ENCODE measurements around the gene HTRA2. TPM values are rescaled to one million over a fixed set of nuclear protein-coding genes. Genes with fewer than 3 reads are reported as not detected.

Gene HTRA2
- total RNA-seq, 2 experiments from 2014 or later: 49.2 to 51.1 TPM

DNA sequence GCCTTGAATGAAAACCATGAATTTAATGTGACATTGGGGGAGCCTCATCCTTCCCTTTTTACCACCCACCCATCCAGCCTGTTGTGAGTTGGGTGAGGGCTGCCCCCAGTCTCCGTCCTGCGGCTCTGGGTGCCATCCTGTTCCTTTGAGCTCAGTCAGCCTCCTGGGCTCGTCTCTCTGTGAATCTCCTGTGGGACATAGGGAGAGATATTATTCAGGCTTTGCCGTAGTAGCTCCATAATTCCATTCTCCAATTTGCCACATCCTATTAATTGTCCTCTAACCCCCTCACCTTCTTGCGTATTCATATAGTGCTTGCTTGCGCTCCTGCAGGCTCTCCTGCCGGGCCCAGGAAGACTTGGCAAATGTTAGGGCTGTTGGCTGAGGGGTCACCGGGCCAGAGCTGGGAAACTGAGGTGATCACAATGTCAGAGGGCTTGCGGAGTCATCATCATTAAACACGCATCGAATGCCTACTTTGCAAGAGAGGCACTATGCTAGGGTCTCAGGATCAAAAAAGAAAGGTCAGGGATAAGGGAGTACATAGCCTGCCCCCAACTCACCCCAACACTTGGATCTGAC is 3.0 kb upstream of the HTRA2 start:
- Mint-ChIP-seq H3K4me3 (no peak overlapping the region), H3K36me3 (ENCODE audit: low read depth) (peaks cover 46% of the 10 kb centered on the region), H3K27me3 (peaks cover 6% of the 10 kb centered on the region), H3K4me1 (peaks cover 63% of the 10 kb centered on the region), H3K27ac (no peak overlapping the region), H3K9me3 (no peaks in the 10 kb centered on the region)
- no peak for DNase-seq
- ChIA-PET POLR2A (interaction anchor here (0.8 to 6.5 kb wide), 10 partner anchors 12 to 68 kb away, joined by 3 to 52 read pairs (median 4); partner anchors contain the start of genes CCDC142, LBX2, MRPL53 and PCGF1), CTCF (interaction anchor here (0.7 to 7.1 kb wide), 4 partner anchors 44 to 345 kb away, joined by 3 to 90 read pairs (median 6); partner anchors contain the start of genes CCDC142, MRPL53 and TTC31)

GRCh38 chr2:74527741-74528140 is 2.0 kb upstream of the HTRA2 start:
- no peak for DNase-seq
- ChIA-PET POLR2A (interaction anchor here (0.6 to 6.5 kb wide), 5 partner anchors 14 to 61 kb away, joined by 3 to 57 read pairs (median 3); partner anchors contain the start of genes CCDC142, LBX2, PCGF1 and TTC31), CTCF (interaction anchor here (7.1 kb wide), 1 partner anchor 45 kb away, joined by 90 read pairs; the partner anchor contains the start of genes CCDC142 and TTC31)
- peaks cover 55% of the 10 kb centered on the region for H3K36me3 Mint-ChIP-seq (ENCODE audit: low read depth)
- no peaks in the 10 kb centered on the region for H3K9me3 Mint-ChIP-seq
- H3K27ac Mint-ChIP-seq: peak overlapping the region; percentile 96
- H3K4me3 Mint-ChIP-seq: peak overlapping the region; percentile 97
- no peaks in the 10 kb centered on the region for H3K27me3 Mint-ChIP-seq
- H3K4me1 Mint-ChIP-seq: peaks cover 61% of the 10 kb centered on the region

GRCh38 chr2:74528600-74529356 is 955 bp upstream of the HTRA2 start:
- no peak for DNase-seq
- no peaks in the 10 kb centered on the region for H3K27me3 Mint-ChIP-seq
- peaks cover 60% of the 10 kb centered on the region for H3K36me3 Mint-ChIP-seq (ENCODE audit: low read depth)
- H3K4me3 Mint-ChIP-seq: peak overlapping the region; percentile 97
- POLR2A ChIA-PET: interaction anchor here (0.6 to 6.5 kb wide), 24 partner anchors 8 to 306 kb away, joined by 3 to 66 read pairs (median 6); partner anchors contain the start of genes CCDC142, DOK1, HK2 and INO80B
- H3K4me1 Mint-ChIP-seq: peaks cover 55% of the 10 kb centered on the region
- CTCF ChIA-PET: interaction anchor here (0.8 to 7.1 kb wide), 6 partner anchors 9 to 70 kb away, joined by 3 to 109 read pairs (median 15); partner anchors contain the start of genes CCDC142, MRPL53, TTC31 and WBP1
- no peaks in the 10 kb centered on the region for H3K9me3 Mint-ChIP-seq
- H3K27ac Mint-ChIP-seq: peak overlapping the region; percentile 96

GRCh38 chr2:74530239-74531187 is 780 bp downstream of the HTRA2 start:
- Mint-ChIP-seq H3K4me3 (peak overlapping the region; percentile 97), H3K9me3 (no peaks in the 10 kb centered on the region), H3K27ac (peak overlapping the region; percentile 96), H3K27me3 (no peaks in the 10 kb centered on the region), H3K4me1 (peaks cover 55% of the 10 kb centered on the region), H3K36me3 (ENCODE audit: low read depth) (peaks cover 57% of the 10 kb centered on the region)
- ChIA-PET CTCF (interaction anchor here (0.7 to 7.1 kb wide), 23 partner anchors 11 to 793 kb away, joined by 3 to 109 read pairs (median 4); partner anchors contain the start of genes CCDC142, INO80B, MOGS and MRPL53), POLR2A (interaction anchor here (0.8 to 6.5 kb wide), 30 partner anchors 8 to 793 kb away, joined by 3 to 66 read pairs (median 6); partner anchors contain the start of genes C2orf81, CCDC142, DGUOK and DOK1)
- DNase-seq: peak; percentile 63

DNA sequence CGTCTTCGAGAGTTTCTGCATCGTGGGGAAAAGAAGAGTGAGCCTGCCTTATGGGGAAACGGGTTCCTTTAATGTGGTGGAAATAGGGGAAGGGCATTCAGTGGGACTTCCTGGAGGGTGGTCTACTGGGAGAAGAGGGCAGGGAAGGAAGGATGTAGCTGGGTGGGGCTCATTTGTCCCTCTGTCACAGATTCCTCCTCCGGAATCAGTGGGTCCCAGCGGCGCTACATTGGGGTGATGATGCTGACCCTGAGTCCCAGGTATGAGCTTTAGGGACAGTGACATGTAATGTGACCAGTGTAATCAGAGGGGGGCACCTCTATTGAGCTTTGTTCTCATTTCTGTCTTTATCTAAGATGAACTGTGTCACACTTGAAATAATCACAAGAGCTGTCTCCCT is 1.9 kb downstream of the HTRA2 start:
- no peak for DNase-seq
- no peaks in the 10 kb centered on the region for H3K9me3 Mint-ChIP-seq
- peak overlapping the region; percentile 96 for H3K27ac Mint-ChIP-seq
- H3K4me3 Mint-ChIP-seq: peak overlapping the region; percentile 97
- POLR2A ChIA-PET: interaction anchor here (0.9 to 6.5 kb wide), 20 partner anchors 8 to 605 kb away, joined by 3 to 66 read pairs (median 6); partner anchors contain the start of genes C2orf81, CCDC142, DGUOK and DOK1
- no peaks in the 10 kb centered on the region for H3K27me3 Mint-ChIP-seq
- H3K4me1 Mint-ChIP-seq: peaks cover 45% of the 10 kb centered on the region
- CTCF ChIA-PET: interaction anchor here (0.6 to 7.1 kb wide), 28 partner anchors 14 to 794 kb away, joined by 3 to 109 read pairs (median 5); partner anchors contain the start of genes C2orf81, CCDC142, INO80B and LBX2
- H3K36me3 Mint-ChIP-seq (ENCODE audit: low read depth): peaks cover 46% of the 10 kb centered on the region

GRCh38 chr2:74532222-74532621 is 2.5 kb downstream of the HTRA2 start:
- peaks cover 41% of the 10 kb centered on the region for H3K36me3 Mint-ChIP-seq (ENCODE audit: low read depth)
- H3K27me3 Mint-ChIP-seq: peaks cover 4% of the 10 kb centered on the region
- H3K27ac Mint-ChIP-seq: peak overlapping the region; percentile 62
- CTCF ChIA-PET: interaction anchor here (0.6 to 7.1 kb wide), 25 partner anchors 13 to 705 kb away, joined by 3 to 109 read pairs (median 5); partner anchors contain the start of genes C2orf81, CCDC142, INO80B and LBX2
- peak overlapping the region; percentile 27 for H3K4me3 Mint-ChIP-seq
- POLR2A ChIA-PET: interaction anchor here (0.9 to 6.5 kb wide), 13 partner anchors 9 to 77 kb away, joined by 3 to 66 read pairs (median 27); partner anchors contain the start of genes CCDC142, DOK1, INO80B and LBX2
- H3K9me3 Mint-ChIP-seq: no peaks in the 10 kb centered on the region
- H3K4me1 Mint-ChIP-seq: peaks cover 39% of the 10 kb centered on the region
- DNase-seq: no peak

DNA sequence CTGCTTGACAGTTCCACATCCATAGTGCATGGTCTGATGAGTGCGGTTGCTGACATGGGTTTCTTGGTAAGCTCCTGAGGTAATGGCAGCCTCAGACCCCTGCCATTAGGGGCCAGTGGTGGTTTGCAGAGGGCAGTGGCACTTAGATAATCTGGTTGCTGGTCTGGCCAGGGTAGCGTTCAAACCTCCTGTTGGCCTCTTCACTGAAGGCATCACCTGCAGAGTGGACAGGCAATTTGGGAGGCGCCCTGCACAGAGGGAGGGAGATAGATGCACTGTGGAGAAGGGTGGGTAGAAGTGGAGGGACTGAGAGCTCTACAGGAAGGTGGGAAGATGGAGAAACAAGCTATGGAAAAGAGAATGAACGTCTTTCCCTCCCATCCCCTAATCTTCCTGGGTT is 3.7 kb downstream of the HTRA2 start:
- no peak for DNase-seq
- peaks cover 16% of the 10 kb centered on the region for H3K27me3 Mint-ChIP-seq
- POLR2A ChIA-PET: interaction anchor here (1.0 to 6.5 kb wide), 5 partner anchors 11 to 79 kb away, joined by 3 to 64 read pairs (median 52); partner anchors contain the start of genes INO80B, LBX2, PCGF1 and TLX2
- peaks cover 27% of the 10 kb centered on the region for H3K4me1 Mint-ChIP-seq
- H3K9me3 Mint-ChIP-seq: no peaks in the 10 kb centered on the region
- H3K4me3 Mint-ChIP-seq: no peak overlapping the region
- no peak overlapping the region for H3K27ac Mint-ChIP-seq
- CTCF ChIA-PET: interaction anchor here (1.2 to 7.1 kb wide), 6 partner anchors 12 to 75 kb away, joined by 3 to 109 read pairs (median 18); partner anchors contain the start of genes CCDC142, MRPL53, TTC31 and WBP1
- peaks cover 28% of the 10 kb centered on the region for H3K36me3 Mint-ChIP-seq (ENCODE audit: low read depth)

DNA sequence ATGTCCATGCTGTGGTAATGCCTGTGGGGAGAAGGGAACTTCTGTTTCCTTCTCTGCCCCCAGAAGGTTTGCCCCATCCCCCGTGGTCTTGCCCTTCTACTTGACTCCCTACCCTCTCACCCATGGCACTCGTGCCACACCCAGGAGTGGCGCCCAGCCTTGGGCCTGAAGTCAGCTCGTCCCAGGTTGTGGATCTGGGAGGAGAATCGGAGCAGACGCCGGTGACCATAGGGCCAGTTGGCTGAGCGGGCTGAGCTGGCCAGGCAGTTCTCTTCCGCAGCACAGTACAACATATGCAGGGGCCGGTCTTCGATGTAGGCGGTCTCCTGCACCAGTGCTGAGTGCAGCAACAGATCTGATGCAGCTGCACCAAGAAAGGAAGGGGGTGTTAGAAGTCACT is 4.7 kb downstream of the HTRA2 start:
- ChIA-PET CTCF (interaction anchor here (7.1 kb wide), 1 partner anchor 54 kb away, joined by 109 read pairs; no protein-coding TSS in a partner anchor), POLR2A (interaction anchor here (1.9 kb wide), 1 partner anchor 51 kb away, joined by 6 read pairs; no protein-coding TSS in a partner anchor)
- Mint-ChIP-seq H3K9me3 (no peaks in the 10 kb centered on the region), H3K4me1 (peaks cover 29% of the 10 kb centered on the region), H3K36me3 (ENCODE audit: low read depth) (peaks cover 22% of the 10 kb centered on the region), H3K4me3 (no peak overlapping the region), H3K27ac (no peak overlapping the region), H3K27me3 (peaks cover 24% of the 10 kb centered on the region)
- no peak for DNase-seq

DNA sequence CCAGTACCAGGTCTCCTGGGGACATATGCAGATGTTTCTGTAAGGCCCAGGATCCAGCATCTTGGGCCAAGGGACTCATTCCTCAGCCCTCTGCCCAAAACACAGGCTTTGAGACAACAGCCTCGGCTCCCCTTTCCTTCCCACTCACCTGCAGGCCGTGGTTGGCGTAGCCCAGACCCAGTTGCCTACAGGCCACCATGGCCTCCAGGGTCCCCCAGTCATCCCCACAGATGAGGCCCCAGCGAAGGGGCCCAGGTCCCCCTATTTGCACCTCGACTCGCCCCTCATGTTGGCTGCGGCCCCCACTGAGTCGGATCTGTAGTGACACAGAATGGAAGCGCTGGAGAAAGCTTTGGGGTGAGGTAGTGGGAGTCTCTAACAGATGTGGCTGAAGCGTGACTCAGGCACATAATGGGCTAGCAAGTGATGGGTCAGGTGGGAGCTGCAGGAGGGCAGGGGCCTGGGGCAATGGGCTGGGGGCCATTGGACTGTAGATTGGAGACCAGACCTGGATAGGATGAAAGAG is 5.8 kb downstream of the HTRA2 start:
- Mint-ChIP-seq H3K27ac (no peak overlapping the region), H3K4me1 (peaks cover 31% of the 10 kb centered on the region), H3K36me3 (ENCODE audit: low read depth) (peaks cover 20% of the 10 kb centered on the region), H3K9me3 (no peaks in the 10 kb centered on the region), H3K27me3 (peaks cover 24% of the 10 kb centered on the region), H3K4me3 (no peak overlapping the region)
- DNase-seq: no peak
- POLR2A ChIA-PET: interaction anchor here (1.9 kb wide), 1 partner anchor 50 kb away, joined by 6 read pairs; no protein-coding TSS in a partner anchor
- CTCF ChIA-PET: interaction anchor here (7.1 kb wide), 1 partner anchor 53 kb away, joined by 109 read pairs; no protein-coding TSS in a partner anchor

GRCh38 chr2:74536166-74536950 is 6.6 kb downstream of the HTRA2 start:
- Mint-ChIP-seq H3K36me3 (ENCODE audit: low read depth) (peaks cover 14% of the 10 kb centered on the region), H3K27me3 (peaks cover 27% of the 10 kb centered on the region), H3K9me3 (no peaks in the 10 kb centered on the region), H3K27ac (no peak overlapping the region), H3K4me3 (no peak overlapping the region), H3K4me1 (peaks cover 22% of the 10 kb centered on the region)
- CTCF ChIA-PET: no interaction called here
- DNase-seq: no peak
- POLR2A ChIA-PET: interaction anchor here (1.9 kb wide), 1 partner anchor 49 kb away, joined by 6 read pairs; no protein-coding TSS in a partner anchor

DNA sequence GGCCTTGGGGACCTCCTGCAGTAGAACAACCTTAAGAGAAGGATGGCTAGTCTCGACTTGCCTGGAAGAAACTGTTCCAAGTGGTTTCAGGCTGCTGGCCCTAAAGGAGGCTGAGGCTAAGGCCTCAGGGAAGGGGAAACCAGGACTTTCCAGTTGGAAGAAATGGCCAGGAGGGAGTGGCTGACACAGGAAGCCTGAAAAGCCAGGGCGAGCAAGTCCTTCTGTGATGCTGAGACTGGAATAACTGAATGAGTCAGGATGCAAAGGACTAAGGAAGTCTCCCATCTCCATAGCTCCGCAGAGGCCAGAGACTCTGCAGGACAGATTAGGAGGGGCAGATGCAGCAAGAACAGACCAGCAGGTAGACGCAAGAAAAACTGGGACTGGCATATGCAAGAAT is 7.4 kb downstream of the HTRA2 start:
- peaks cover 28% of the 10 kb centered on the region for H3K27me3 Mint-ChIP-seq
- peaks cover 11% of the 10 kb centered on the region for H3K36me3 Mint-ChIP-seq (ENCODE audit: low read depth)
- H3K9me3 Mint-ChIP-seq: no peaks in the 10 kb centered on the region
- H3K4me3 Mint-ChIP-seq: no peak overlapping the region
- CTCF ChIA-PET: no interaction called here
- no peak overlapping the region for H3K27ac Mint-ChIP-seq
- POLR2A ChIA-PET: no interaction called here
- DNase-seq: no peak
- H3K4me1 Mint-ChIP-seq: peaks cover 14% of the 10 kb centered on the region

All from activated CD4-positive, alpha-beta memory T cell treated with anti-CD3 and anti-CD28 coated beads, Interleukin-2, amount 10 ng/mL, durations not matched to agents 7 days and 5 days (primary cell).